Globus pallidus (tissue), 1 donor: Measurements from ENCODE around the gene NPAS2.

Source experiments
- DNase-seq: peaks from one replicate; pipeline ENCODE4 v3.0.0-alpha.2; 2015; ENCODE audit warnings: low spot score

Gene NPAS2

GRCh38 chr2:100968146-100969145 lies 148.5 kb downstream of the NPAS2 start:
- DNase-seq = peak; percentile 16

GRCh38 chr2:100969998-100970397 lies 150.1 kb downstream of the NPAS2 start:
- no peak for DNase-seq

- DNase-seq = no peak
These were observed 151.3 kb downstream of the NPAS2 start for GRCh38 chr2:100971221-100971620.

- no peak for DNase-seq
These were observed 152.5 kb downstream of the NPAS2 start for GRCh38 chr2:100972452-100972851.

- DNase-seq = no peak
These were observed 155.0 kb downstream of the NPAS2 start for GRCh38 chr2:100974712-100975520.

GRCh38 chr2:100975521-100975785 lies 155.5 kb downstream of the NPAS2 start:
- DNase-seq = no peak

GRCh38 chr2:100976061-100976460 lies 156.1 kb downstream of the NPAS2 start:
- no peak for DNase-seq

- DNase-seq = no peak
These were observed 156.9 kb downstream of the NPAS2 start for GRCh38 chr2:100976645-100977391.

GRCh38 chr2:100977511-100977910 lies 157.6 kb downstream of the NPAS2 start:
- DNase-seq = no peak

- no peak for DNase-seq
These were observed 158.7 kb downstream of the NPAS2 start for GRCh38 chr2:100978582-100979191.

- no peak for DNase-seq
These were observed 160.1 kb downstream of the NPAS2 start for GRCh38 chr2:100980046-100980445.

GRCh38 chr2:100981011-100981410 lies 161.1 kb downstream of the NPAS2 start:
- no peak for DNase-seq

GRCh38 chr2:100982431-100982861 lies 162.5 kb downstream of the NPAS2 start:
- DNase-seq = no peak

GRCh38 chr2:100983201-100983600 lies 163.3 kb downstream of the NPAS2 start:
- DNase-seq = no peak

GRCh38 chr2:100983684-100984310 lies 163.9 kb downstream of the NPAS2 start:
- DNase-seq = no peak

- DNase-seq = peak; percentile 64
These were observed 165.0 kb downstream of the NPAS2 start for GRCh38 chr2:100984892-100985307.

- no peak for DNase-seq
These were observed 166.2 kb downstream of the NPAS2 start for GRCh38 chr2:100986157-100986556.

GRCh38 chr2:100987536-100987935 lies 167.6 kb downstream of the NPAS2 start:
- DNase-seq = no peak

GRCh38 chr2:100987974-100988373 lies 168.0 kb downstream of the NPAS2 start:
- DNase-seq = no peak

GRCh38 chr2:100988630-100989417 lies 168.9 kb downstream of the NPAS2 start:
- no peak for DNase-seq

- no peak for DNase-seq
These were observed 169.7 kb downstream of the NPAS2 start for GRCh38 chr2:100989666-100990065.
